Measurements from ENCODE around the gene MIS18A. TPM values are rescaled to one million over a fixed set of nuclear protein-coding genes. Genes with fewer than 3 reads are reported as not detected.

MIS18A gene
- total and polyA plus RNA-seq, 10 of the 15 experiments (the other 5 are each of a cell fraction or from before 2014, with no cell fraction given), result 6.5 to 48.9 (median 24.8) TPM

DNA sequence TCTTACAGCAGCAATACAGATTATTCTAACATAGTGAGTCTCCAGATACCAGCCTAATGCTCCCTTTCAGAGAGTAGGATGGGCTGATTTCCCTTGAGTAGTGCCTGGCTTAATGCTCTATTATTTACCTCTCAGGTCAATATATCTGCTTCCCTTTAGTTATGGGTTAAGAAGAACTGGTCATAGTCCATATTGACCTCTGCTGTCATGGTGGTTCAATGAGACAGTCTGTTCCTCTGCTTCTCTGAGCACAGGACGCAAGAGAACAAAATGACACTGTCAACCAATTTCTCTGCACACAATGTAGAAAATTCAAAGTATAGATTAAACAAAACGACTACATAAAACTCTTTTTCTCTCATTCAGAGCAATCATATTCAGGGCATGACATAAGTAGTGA lies 22.7 kb upstream of the MIS18A start:
- no peaks in the 10 kb centered on the region for H4K20me1 ChIP-seq (ENCODE audit: control insufficient read depth, insufficient read depth)
- TF ChIP-seq, protein P1, sequence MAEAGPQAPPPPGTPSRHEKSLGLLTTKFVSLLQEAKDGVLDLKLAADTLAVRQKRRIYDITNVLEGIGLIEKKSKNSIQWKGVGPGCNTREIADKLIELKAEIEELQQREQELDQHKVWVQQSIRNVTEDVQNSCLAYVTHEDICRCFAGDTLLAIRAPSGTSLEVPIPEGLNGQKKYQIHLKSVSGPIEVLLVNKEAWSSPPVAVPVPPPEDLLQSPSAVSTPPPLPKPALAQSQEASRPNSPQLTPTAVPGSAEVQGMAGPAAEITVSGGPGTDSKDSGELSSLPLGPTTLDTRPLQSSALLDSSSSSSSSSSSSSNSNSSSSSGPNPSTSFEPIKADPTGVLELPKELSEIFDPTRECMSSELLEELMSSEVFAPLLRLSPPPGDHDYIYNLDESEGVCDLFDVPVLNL (IDR thresholded peaks at IDR 0.05; ENCODE audit: low read depth, low read length), result no peak
- TF ChIP-seq, protein P2, sequence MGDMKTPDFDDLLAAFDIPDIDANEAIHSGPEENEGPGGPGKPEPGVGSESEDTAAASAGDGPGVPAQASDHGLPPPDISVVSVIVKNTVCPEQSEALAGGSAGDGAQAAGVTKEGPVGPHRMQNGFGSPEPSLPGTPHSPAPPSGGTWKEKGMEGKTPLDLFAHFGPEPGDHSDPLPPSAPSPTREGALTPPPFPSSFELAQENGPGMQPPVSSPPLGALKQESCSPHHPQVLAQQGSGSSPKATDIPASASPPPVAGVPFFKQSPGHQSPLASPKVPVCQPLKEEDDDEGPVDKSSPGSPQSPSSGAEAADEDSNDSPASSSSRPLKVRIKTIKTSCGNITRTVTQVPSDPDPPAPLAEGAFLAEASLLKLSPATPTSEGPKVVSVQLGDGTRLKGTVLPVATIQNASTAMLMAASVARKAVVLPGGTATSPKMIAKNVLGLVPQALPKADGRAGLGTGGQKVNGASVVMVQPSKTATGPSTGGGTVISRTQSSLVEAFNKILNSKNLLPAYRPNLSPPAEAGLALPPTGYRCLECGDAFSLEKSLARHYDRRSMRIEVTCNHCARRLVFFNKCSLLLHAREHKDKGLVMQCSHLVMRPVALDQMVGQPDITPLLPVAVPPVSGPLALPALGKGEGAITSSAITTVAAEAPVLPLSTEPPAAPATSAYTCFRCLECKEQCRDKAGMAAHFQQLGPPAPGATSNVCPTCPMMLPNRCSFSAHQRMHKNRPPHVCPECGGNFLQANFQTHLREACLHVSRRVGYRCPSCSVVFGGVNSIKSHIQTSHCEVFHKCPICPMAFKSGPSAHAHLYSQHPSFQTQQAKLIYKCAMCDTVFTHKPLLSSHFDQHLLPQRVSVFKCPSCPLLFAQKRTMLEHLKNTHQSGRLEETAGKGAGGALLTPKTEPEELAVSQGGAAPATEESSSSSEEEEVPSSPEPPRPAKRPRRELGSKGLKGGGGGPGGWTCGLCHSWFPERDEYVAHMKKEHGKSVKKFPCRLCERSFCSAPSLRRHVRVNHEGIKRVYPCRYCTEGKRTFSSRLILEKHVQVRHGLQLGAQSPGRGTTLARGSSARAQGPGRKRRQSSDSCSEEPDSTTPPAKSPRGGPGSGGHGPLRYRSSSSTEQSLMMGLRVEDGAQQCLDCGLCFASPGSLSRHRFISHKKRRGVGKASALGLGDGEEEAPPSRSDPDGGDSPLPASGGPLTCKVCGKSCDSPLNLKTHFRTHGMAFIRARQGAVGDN (IDR thresholded peaks at IDR 0.05), result no peak
- TF ChIP-seq ZSCAN29 (IDR thresholded peaks at IDR 0.05) (no peak), POU2F2 (IDR thresholded peaks at IDR 0.05; ENCODE audit: borderline replicate concordance, low read depth, low read length) (no peak), ZNF217 (IDR thresholded peaks at IDR 0.05) (no peak), CEBPB (IDR thresholded peaks at IDR 0.05; ENCODE audit: borderline replicate concordance in 1 of 2, low read depth in 2 of 2, low read length in 2 of 2) (no peak), SIX5 (IDR thresholded peaks at IDR 0.05; ENCODE audit: low read depth, low read length, severe bottlenecking) (no peak), FOXM1 (IDR thresholded peaks at IDR 0.05; ENCODE audit: low read depth, low read length) (no peak), EZH2 (IDR thresholded peaks at IDR 0.05; ENCODE audit: borderline replicate concordance, control insufficient read depth, low read depth, low read length) (no peak), HDAC6 (IDR thresholded peaks at IDR 0.05; ENCODE audit: unreplicated experiment) (no peak), SUZ12 (IDR thresholded peaks at IDR 0.05; ENCODE audit: unreplicated experiment) (no peak)
- TF ChIP-seq, protein P3, sequence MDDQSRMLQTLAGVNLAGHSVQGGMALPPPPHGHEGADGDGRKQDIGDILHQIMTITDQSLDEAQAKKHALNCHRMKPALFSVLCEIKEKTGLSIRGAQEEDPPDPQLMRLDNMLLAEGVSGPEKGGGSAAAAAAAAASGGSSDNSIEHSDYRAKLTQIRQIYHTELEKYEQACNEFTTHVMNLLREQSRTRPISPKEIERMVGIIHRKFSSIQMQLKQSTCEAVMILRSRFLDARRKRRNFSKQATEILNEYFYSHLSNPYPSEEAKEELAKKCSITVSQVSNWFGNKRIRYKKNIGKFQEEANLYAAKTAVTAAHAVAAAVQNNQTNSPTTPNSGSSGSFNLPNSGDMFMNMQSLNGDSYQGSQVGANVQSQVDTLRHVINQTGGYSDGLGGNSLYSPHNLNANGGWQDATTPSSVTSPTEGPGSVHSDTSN (IDR thresholded peaks at IDR 0.05; ENCODE audit: insufficient replicate concordance, low read depth, low read length), result no peak
- DNase-seq (ENCODE audit: low read depth, low spot score), result no peak
- no peak overlapping the region for H3K27ac ChIP-seq (ENCODE audit: control insufficient read depth, insufficient read depth)
- ATAC-seq, result no peak
- no peak for FAIRE-seq
- H3K4me2 ChIP-seq (ENCODE audit: control insufficient read depth, insufficient read depth), result no peak overlapping the region
- no peaks in the 10 kb centered on the region for H3K4me1 ChIP-seq (ENCODE audit: control insufficient read depth, insufficient read depth, low read length)
- in situ Hi-C loops (cut with MboI), result no loop called here
- H2AFZ ChIP-seq (ENCODE audit: control insufficient read depth, low read depth, low read length), result no peak overlapping the region
- WGBS (ENCODE audit: insufficient coverage, insufficient replicate concordance, low lambda C conversion rate, missing lambda C conversion rate), result 95% methylated on average over 2 of the region's 2 CpGs
- ChIA-PET RAD21 (ENCODE audit: unreplicated experiment) (no interaction called here), POLR2A (no interaction called here), CTCF (no interaction called here), SMC1A (ENCODE audit: uncharacterized antibody, unreplicated experiment) (no interaction called here)
- intact Hi-C loops (cut with micrococcal nuclease; ENCODE audit: unreplicated experiment), result no loop called here
- no peaks in the 10 kb centered on the region for H3K79me2 ChIP-seq (ENCODE audit: control insufficient read depth, insufficient read depth, low read length)
- peaks cover 0 to 3% of the 10 kb centered on the region in 2 experiments; a peak in 2 of 4 replicates for H3K36me3 ChIP-seq (ENCODE audit: control insufficient read depth in 2 of 2, insufficient read depth in 2 of 2, low read length in 1 of 2)
- H3K9me3 ChIP-seq (replicated peaks; ENCODE audit: control insufficient read depth, insufficient read depth, low read length), result no peaks in the 10 kb centered on the region
- no TSS peak for BruUV-seq (replicated peaks)
- H3K9ac ChIP-seq (ENCODE audit: control insufficient read depth, insufficient read depth, low read length), result no peak overlapping the region
- no peaks in the 10 kb centered on the region for H3K27me3 ChIP-seq (replicated peaks in 1 of 2; ENCODE audit: control insufficient read depth in 2 of 2, insufficient read depth in 2 of 2, low read length in 1 of 2)
- no peak overlapping the region for H3K4me3 ChIP-seq
